HG02678 (cell line): Measurements from ENCODE around the gene IFT25.

Experiments
- ATAC-seq: cut with Tn5 transposase; IDR thresholded peaks from one replicate; pipeline ENCODE4 v1.9.1; 2021; ENCODE audit warnings: mild to moderate bottlenecking, moderate library complexity; ENCODE audit not compliant: unreplicated experiment

Gene IFT25

GRCh38 chr1:53930932-53931331, 14.6 kb downstream of the IFT25 start:
- ATAC-seq: no peak

- ATAC-seq: no peak
Measured at GRCh38 chr1:53929246-53929960, 16.1 kb downstream of the IFT25 start.

GRCh38 chr1:53927376-53927881, 18.1 kb downstream of the IFT25 start:
- no peak for ATAC-seq

DNA sequence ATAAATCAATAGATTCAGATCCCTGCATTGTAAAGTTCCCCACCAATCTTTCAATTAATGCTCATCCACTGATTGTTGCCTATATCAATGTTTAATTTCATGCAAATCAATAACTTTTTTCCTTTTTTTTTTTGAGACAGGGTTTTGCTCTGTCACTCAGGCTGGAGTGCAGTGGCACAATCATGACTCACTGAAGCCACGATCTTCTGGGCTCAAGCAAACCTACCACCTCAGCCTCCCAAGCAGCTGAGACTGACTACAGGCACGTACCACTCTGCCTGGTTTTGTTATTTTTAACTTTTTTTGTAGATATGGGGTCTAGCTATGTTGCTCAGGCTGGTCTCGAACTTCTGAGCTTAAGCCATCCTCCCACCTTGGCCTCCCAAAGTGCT, 25.8 kb downstream of the IFT25 start:
- no peak for ATAC-seq

DNA sequence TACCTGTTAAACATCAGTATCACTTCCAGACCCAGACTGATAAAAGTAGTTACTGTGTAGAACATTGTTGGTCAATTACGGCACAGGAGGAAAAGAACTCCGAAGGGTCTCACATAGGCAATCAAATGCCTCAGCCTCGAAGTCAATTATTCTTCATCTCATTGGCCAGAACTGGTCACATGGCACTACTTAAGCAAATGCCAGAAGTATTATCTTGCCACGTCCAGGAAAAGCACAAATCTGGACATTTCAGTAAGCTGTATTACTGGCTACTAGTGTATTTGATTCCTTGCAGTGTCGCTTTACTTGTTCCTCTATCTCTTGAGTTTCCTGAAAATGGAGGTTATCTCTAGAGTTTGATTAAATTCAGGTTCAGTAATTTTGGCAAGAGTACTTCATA, 27.2 kb downstream of the IFT25 start:
- no peak for ATAC-seq

DNA sequence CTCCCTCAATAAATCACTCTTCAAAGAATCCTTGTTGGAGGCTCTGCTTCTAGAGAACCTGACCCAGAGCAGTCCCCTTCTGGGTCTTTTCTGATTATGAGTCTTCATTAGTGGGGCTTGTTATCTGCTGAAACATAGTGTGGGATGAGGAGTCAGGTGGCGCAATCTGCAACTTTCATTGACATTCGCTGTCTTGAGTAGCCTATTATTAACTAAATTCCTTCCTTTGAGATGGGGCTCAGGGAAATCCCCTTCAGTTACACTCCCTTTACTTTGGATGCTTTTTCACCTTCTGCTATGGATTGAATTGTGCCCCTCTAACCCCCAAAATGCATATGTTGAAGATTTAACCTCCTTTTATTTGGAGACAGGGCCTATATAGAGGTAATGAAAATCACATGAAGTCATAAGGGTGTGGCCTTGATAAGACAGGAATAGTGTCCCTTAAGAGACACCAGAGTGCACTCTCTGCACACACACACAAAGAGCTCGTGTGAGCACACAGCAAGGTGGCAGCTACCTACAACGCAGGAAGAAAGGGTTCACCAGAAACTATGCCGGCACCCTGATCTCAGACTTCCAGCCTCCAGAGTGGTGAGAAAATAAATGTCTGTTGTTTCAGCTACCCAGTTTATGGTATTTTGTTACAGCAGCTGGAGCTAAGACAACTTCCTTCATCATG, 32.0 kb downstream of the IFT25 start:
- ATAC-seq: no peak

GRCh38 chr1:53911442-53911841, 34.1 kb downstream of the IFT25 start:
- ATAC-seq: no peak

- no peak for ATAC-seq
Measured at GRCh38 chr1:53909946-53910345, 35.6 kb downstream of the IFT25 start.

DNA sequence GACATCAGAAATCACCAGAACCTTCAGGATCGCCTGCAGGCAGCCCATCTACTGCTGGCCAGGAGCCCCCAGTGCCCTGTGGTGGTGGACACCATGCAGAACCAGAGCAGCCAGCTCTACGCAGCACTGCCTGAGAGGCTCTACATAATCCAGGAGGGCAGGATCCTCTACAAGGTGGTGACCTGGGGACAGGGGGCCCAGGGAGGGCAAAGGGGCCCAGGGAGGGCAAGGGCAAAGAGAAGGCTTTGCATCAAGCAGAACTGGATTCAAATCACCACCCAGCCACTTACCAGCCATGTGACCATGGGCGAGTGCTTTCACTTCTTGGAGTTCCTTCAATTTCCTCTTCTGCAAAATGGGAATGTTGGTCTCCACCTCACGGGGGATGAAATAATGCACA, 39.4 kb downstream of the IFT25 start:
- ATAC-seq: no peak

- ATAC-seq: no peak
Measured at GRCh38 chr1:53905509-53905908, 40.0 kb downstream of the IFT25 start.

GRCh38 chr1:53902235-53903138, 43.0 kb downstream of the IFT25 start:
- ATAC-seq: no peak

- no peak for ATAC-seq
Measured at GRCh38 chr1:53899708-53900107, 45.8 kb downstream of the IFT25 start.

DNA sequence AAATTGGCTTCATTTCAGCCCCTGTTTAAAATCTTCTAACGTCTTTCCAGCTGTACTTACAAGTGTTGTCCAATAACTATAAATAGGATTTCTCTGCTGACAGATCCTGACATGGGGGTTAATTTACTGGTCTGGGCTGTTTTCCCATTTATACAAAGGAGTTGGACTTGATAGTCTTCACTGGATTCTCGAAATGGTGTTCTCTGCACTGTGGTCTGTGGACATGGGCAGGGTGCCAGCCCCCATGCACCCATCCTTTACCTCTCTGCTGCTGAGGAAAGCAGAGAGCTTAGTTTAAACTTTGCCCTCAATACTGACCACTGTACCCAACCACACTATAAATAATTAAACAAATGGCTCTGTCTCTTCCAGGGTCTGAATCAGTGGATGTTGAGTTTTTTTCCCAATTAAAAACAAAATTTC, 46.3 kb downstream of the IFT25 start:
- ATAC-seq: no peak

DNA sequence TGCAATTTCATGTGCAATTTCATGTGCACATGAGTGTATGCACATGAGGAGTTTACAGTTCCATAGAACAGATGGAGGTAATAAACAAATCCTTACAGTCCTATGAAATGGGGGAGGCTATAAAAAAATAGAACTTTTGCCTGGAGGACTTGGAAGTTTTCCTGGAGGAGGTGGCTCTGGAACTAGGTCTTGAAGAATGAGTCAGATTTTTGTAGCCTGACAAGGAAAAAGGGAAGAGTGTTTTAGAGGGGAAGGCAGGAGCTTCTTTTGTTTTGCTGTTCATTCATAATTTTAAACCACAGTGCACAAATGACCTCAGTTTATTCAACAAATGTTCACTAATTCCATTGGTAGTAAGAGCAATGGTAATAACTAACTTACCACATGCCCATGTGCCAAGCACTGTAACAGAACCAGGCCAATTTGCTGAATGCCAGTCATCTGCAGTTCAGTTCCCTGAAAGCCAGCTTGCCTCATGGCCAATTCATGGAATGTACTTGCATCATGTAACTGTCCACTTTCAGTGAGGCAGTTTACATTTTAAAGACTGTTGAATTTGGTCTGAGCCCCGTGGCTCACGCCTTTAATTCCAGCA, 48.8 kb downstream of the IFT25 start:
- ATAC-seq: no peak

DNA sequence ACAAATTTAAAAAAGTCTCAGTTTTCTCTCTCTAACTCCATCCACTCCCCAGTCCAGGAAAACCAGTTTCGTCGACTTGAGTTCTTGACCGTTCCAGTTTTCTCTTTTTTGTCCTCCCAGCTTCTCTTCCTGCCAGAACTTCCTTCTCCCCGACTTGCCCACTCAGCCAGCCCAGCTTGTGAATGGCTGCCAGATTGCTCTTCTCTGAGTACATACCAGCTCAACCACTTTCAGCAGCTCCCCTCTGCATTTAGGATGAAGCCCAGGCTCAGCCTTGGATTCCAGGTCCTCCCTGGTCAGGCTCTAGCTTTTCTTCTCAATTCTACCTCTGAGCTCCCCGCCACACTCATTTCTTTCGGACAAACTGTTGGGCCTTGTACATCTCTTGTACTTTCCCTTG, 50.1 kb downstream of the IFT25 start:
- no peak for ATAC-seq

- ATAC-seq: no peak
Measured at GRCh38 chr1:53894644-53895043, 50.9 kb downstream of the IFT25 start.

GRCh38 chr1:53893999-53894636, 51.4 kb downstream of the IFT25 start, which contains the start of gene DIO1:
TSS of gene DIO1 (plus strand) at chr1:53894187. CDS start at chr1:53894211, 24 bp downstream.
- ATAC-seq: no peak

DNA sequence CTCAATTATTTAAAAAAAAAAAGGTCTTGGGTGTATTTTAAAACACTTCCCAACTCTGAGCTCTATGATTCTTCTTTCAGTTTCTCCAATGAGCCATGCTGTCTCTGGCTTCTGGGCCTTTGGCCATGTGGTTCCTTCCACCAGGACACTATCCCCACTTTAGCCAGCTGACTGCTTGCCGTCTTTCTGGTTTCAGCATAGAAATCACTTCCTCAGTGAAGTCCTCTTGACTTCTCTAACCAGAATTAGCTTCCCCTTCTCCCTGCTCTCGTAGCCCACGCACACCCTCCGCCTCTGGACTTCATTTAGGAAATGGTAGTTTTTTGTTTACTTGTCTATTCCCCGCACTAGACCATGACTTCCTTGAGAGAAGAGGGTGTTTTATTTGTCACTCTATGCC, 52.6 kb downstream of the IFT25 start:
- no peak for ATAC-seq

DNA sequence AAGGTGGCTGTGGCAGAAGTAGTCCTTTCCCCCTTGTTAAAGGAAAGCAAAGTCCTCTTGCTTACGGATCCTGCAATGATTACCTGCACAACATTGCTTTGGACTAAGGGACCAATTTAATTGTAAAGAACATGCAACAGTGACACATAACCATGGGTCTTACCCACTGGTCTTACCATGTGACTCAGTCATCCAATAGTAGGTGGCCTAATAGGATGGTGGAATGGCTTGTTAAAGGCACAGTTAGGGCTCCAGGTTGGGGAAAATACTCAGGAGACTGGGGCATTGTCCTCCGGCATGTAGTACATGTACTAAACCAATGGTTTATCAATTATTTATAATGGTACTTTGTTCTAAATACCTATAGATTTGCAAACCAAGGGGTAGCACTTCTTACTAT, 53.8 kb downstream of the IFT25 start:
- no peak for ATAC-seq

DNA sequence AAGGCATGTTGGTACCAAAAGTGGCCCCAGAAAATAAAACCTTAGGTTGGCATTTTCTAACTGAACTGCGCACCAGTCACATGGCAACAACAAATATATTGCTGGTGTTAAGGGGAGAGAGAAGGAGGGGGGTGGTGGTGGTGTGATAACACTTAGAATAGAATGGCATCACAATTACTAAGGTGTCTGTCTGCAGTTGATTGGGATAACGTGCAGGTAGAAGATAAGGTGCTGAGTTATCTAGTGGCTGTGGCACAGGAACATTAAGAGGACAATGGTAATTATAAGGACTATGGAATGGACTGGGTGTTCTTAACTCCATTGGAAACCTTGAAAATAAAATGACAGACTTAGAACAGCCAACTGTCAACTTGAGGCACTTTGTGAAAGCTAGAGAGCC, 54.5 kb downstream of the IFT25 start:
- no peak for ATAC-seq
